OCI-LY1 (cell line): ENCODE measurements around the gene PNLIPRP2.

Source experiments
- H2AFZ ChIP-seq: fragments of 200-600 bp; sonication (generic), shearing (Covaris generic); 2 replicates; pipeline ENCODE4 v1.6.0; 2014; ENCODE audit warnings: antibody characterized with exemption, mild to moderate bottlenecking, low read length
- H3F3A ChIP-seq: fragments of 200-600 bp; sonication (generic), shearing (Covaris generic); 2 replicates; pipeline ENCODE4 v1.6.0; 2014; ENCODE audit warnings: mild to moderate bottlenecking, antibody characterized with exemption, low read length, moderate library complexity; ENCODE audit not compliant: insufficient read depth
- H3K27ac ChIP-seq: fragments of 200-600 bp; sonication (generic); 2 replicates; pipeline ENCODE4 v1.5.1; 2014; ENCODE audit warnings: low read length, mixed run types, mild to moderate bottlenecking, low read depth; ENCODE audit not compliant: poor library complexity, severe bottlenecking
- H3K27me3 ChIP-seq: fragments of 200-600 bp; sonication (generic); 2 replicates; pipeline ENCODE4 v1.6.0; 2014; ENCODE audit warnings: antibody characterized with exemption, mild to moderate bottlenecking, low read length, moderate library complexity; ENCODE audit not compliant: insufficient read depth
- H3K36me3 ChIP-seq: fragments of 200-600 bp; sonication (generic); 2 replicates; pipeline ENCODE4 v1.6.1; 2014; ENCODE audit warnings: mild to moderate bottlenecking, antibody characterized with exemption, low read length, moderate library complexity, mixed read lengths; ENCODE audit not compliant: insufficient read depth
- H3K4me1 ChIP-seq: fragments of 200-600 bp; sonication (generic); 2 replicates; pipeline ENCODE4 v1.5.1; 2014; ENCODE audit warnings: mild to moderate bottlenecking, low read length, moderate library complexity; ENCODE audit not compliant: insufficient read depth, severe bottlenecking
- H3K4me2 ChIP-seq: fragments of 200-600 bp; sonication (generic), shearing (Covaris generic); 2 replicates; pipeline ENCODE4 v1.6.1; 2014; ENCODE audit warnings: low read length
- H3K4me3 ChIP-seq: fragments of 200-600 bp; sonication (generic); 2 replicates; pipeline ENCODE4 v1.5.1; 2014; ENCODE audit warnings: low read length, low read depth, mild to moderate bottlenecking, mixed read lengths; ENCODE audit not compliant: poor library complexity, severe bottlenecking
- H3K79me2 ChIP-seq: fragments of 200-600 bp; shearing (Covaris generic); 2 replicates; pipeline ENCODE4 v1.6.1; 2016; ENCODE audit warnings: mixed run types, low read length, mixed read lengths; ENCODE audit not compliant: insufficient read depth
- H3K9ac ChIP-seq: fragments of 200-600 bp; sonication (generic), shearing (Covaris generic); 2 replicates; pipeline ENCODE4 v1.6.1; 2014; ENCODE audit warnings: mild to moderate bottlenecking, low read length, mixed read lengths
- H3K9me2 ChIP-seq: fragments of 200-600 bp; sonication (generic), shearing (Covaris generic); 2 replicates; pipeline ENCODE4 v1.6.1; 2014; ENCODE audit warnings: low read depth, mild to moderate bottlenecking, low read length, mixed read lengths
- H3K9me3 ChIP-seq: fragments of 200-600 bp; shearing (Covaris generic); 2 replicates; pipeline ENCODE4 v1.6.1; 2014; ENCODE audit warnings: low read length, mixed read lengths
- H4K20me1 ChIP-seq: fragments of 200-600 bp; sonication (generic), shearing (Covaris generic); 2 replicates; pipeline ENCODE4 v1.6.0; 2016; ENCODE audit warnings: mild to moderate bottlenecking, low read length; ENCODE audit not compliant: insufficient read depth
- CTCF ChIP-seq: fragments of 200-600 bp; sonication (generic), shearing (Covaris generic); IDR thresholded peaks from 2 replicates; pipeline ENCODE4 v1.5.1; 2017; ENCODE audit warnings: mild to moderate bottlenecking, antibody characterized with exemption, low read length, moderate library complexity, mixed read lengths
- EZH2 ChIP-seq: fragments of 200-600 bp; sonication (generic), shearing (Covaris generic); IDR thresholded peaks from 2 replicates; pipeline ENCODE4 v1.8.0; 2017; ENCODE audit warnings: borderline replicate concordance, mixed run types, mild to moderate bottlenecking, antibody characterized with exemption, low read length, moderate library complexity, mixed read lengths

The PNLIPRP2 gene

GRCh38 chr10:116689744-116690143 lies 69.0 kb downstream of the PNLIPRP2 start:
- Histone ChIP-seq H4K20me1 (no peaks in the 10 kb centered on the region), H3K9me3 (no peaks in the 10 kb centered on the region), H3K4me3 (no peak overlapping the region), H3F3A (no peaks in the 10 kb centered on the region), H3K27ac (no peak overlapping the region), H3K4me1 (no peaks in the 10 kb centered on the region), H3K9ac (no peak overlapping the region), H2AFZ (no peak overlapping the region), H3K9me2 (no peaks in the 10 kb centered on the region), H3K36me3 (no peaks in the 10 kb centered on the region), H3K27me3 (no peaks in the 10 kb centered on the region), H3K4me2 (no peak overlapping the region), H3K79me2 (no peaks in the 10 kb centered on the region)
- TF ChIP-seq CTCF (no peak), EZH2 (no peak)

GRCh38 chr10:116690356-116691322 lies 69.9 kb downstream of the PNLIPRP2 start:
- Histone ChIP-seq H3K27ac (no peak overlapping the region), H3K36me3 (no peaks in the 10 kb centered on the region), H3K4me2 (no peak overlapping the region), H4K20me1 (no peaks in the 10 kb centered on the region), H3F3A (no peaks in the 10 kb centered on the region), H3K27me3 (no peaks in the 10 kb centered on the region), H3K9me2 (no peaks in the 10 kb centered on the region), H3K9me3 (no peaks in the 10 kb centered on the region), H3K4me3 (no peak overlapping the region), H2AFZ (no peak overlapping the region), H3K4me1 (no peaks in the 10 kb centered on the region), H3K79me2 (no peaks in the 10 kb centered on the region), H3K9ac (no peak overlapping the region)
- TF ChIP-seq EZH2, result no peak
- TF ChIP-seq CTCF, result peak; percentile 19; the same call in 1 of the 2 replicates

- no peak overlapping the region for H3K27ac ChIP-seq
- H3K4me3 ChIP-seq, result no peak overlapping the region
- H2AFZ ChIP-seq, result no peak overlapping the region
- no peak overlapping the region for H3K4me2 ChIP-seq
- H3K36me3 ChIP-seq, result no peaks in the 10 kb centered on the region
- H3K9ac ChIP-seq, result no peak overlapping the region
- H3K9me2 ChIP-seq, result no peaks in the 10 kb centered on the region
- no peaks in the 10 kb centered on the region for H3K27me3 ChIP-seq
- no peaks in the 10 kb centered on the region for H3K9me3 ChIP-seq
- TF ChIP-seq EZH2 (no peak), CTCF (no peak)
- H3K4me1 ChIP-seq, result no peaks in the 10 kb centered on the region
- H3K79me2 ChIP-seq, result no peaks in the 10 kb centered on the region
- H4K20me1 ChIP-seq, result no peaks in the 10 kb centered on the region
- no peaks in the 10 kb centered on the region for H3F3A ChIP-seq
Measured at GRCh38 chr10:116691635-116692034, 70.9 kb downstream of the PNLIPRP2 start.
